ENCODE measurements around the gene CMBL. TPM values are rescaled to one million over a fixed set of nuclear protein-coding genes. Genes with fewer than 3 reads are reported as not detected.
"Not testable (repeated sequence)": the region's sequence is repeated elsewhere in the genome, so short reads cannot be mapped to it uniquely, and the experiment has no call there.

Gene CMBL
- polyA plus RNA-seq, 4 donors: 43.2 to 60.2 (median 46.7) TPM

DNA sequence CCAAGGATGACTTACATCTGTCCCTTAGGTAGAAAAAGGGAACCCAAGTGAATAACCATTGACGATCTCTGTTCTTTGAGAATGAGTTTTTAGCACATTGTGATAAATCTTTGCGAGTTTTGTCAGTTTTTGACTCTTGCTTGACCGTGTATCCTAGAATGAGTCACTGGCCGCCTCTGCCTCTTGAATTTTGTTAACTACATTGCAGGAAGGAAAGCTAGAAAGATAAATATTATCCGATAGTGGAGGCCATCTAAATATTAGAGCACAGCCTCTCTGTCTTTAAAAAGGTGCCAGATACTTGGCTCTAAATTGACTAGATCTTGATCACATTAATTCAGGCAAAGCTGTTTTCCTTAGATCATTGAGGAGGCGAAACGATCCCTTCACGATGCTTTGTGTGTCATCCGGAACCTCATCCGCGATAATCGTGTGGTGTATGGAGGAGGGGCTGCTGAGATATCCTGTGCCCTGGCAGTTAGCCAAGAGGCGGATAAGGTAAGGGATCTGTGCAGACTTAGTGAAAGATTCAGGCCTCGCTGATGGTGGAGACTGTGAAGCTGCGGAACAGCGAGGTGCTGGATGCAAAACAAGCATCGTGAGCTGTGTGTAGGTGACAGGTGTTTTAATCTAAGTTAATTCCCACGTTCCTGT, 45.5 kb downstream of the CMBL start:
- no peak for DNase-seq (ENCODE audit: low read depth in 4 of 4, low spot score in 3 of 4)

DNA sequence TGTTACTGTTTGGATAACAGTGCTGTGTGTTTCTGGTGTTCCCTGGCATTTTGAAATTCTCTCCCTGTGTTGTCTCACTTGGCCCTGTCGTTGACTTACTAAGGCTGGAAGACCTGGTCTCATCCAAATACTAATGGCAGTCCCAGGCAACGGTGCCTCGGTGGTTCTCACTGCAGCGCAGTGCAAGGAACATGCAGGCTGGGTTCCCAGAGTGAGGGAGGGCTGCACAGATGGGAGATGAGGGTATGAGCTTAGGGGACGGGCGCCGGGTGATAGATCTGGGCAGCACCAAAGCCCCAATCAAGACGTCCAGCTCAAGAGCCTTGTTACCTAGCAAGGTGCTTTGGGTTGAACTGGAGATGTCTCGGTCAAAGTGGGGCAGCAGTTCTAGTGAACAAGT, 46.6 kb downstream of the CMBL start:
- DNase-seq (ENCODE audit: low read depth in 4 of 4, low spot score in 3 of 4): no peak

DNA sequence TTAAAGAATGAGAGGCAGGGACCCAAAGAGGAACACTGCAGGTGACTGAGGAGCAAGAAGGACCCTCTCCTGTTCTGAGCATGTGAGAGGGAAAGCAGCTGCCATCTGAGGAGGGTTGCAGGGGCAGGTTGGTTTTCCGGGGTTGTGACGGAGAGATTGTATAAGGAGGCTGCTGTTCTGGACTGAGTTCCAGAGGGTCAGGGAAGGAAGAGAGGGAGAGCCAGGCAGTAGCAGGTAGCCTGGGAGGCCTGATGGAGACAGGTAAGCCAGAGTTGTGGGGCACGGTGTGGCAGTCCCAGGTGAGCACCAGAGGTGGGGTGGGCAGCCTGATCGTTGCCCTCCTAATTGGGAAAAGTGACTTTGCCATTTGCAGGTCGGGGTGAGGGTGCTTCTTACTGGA, 47.8 kb downstream of the CMBL start:
- no peak for DNase-seq (ENCODE audit: low read depth in 4 of 4, low spot score in 3 of 4)

- DNase-seq (ENCODE audit: low read depth in 4 of 4, low spot score in 3 of 4): no peak
Observed at GRCh38 chr5:10257870-10258269, 49.8 kb downstream of the CMBL start.

DNA sequence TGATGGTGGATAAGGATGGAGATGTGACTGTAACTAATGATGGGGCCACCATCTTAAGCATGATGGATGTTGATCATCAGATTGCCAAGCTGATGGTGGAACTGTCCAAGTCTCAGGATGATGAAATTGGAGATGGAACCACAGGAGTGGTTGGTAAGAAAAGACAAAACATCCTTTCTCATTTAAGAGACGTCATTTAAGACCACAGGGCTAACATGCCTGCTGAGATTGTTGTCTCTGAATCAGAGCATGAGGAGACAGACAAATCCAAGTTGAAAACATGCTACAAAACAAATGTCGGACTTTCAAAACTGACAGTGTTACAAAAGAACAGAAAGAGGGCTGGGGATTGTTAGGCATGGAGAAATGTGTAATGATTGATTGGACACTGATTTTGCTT, 53.0 kb downstream of the CMBL start:
- DNase-seq (ENCODE audit: low read depth in 4 of 4, low spot score in 3 of 4): no peak

DNA sequence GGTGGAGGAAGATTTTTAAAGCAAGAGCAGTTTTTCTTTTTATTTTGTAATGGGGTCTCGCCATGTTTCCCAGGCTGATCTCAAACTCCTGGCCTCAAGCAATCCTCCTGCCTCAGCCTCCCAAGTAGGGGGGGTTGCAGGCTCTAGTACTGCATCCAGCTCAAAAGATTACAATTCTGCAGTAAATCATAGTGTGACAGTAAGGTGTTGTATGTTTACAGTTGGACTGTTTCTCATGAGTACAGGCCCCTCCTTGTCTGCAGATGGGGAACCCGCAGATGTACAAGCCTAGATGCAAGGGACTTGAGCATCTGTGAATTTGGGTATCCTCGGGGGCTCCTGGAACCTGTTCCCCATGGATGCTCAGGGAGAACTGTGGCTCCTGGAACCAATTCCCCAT, 54.3 kb downstream of the CMBL start:
- no peak for DNase-seq (ENCODE audit: low read depth in 4 of 4, low spot score in 3 of 4)

DNA sequence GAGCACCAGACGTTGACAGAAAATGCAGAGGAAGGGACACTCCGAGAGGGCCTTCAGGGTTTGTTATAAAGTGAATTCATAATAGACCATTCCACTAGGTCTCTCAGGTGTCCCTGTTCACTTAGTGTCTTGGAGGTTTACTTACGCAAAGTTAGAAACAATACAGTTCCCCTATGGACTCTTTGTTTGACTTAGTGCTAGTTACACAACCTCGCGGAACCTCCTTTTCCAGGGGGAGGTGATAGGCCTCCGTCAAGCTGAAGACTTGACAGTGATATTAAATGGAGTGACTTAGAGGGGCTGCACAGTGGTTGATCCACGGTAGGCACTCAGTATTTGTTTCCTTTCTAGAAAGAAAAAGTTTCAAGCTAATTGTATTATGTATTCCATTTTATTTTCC, 56.3 kb downstream of the CMBL start:
- DNase-seq (ENCODE audit: low read depth in 4 of 4, low spot score in 3 of 4): no peak

GRCh38 chr5:10250806-10251276, 56.9 kb downstream of the CMBL start:
- DNase-seq (ENCODE audit: low read depth in 4 of 4, low spot score in 3 of 4): no peak

DNA sequence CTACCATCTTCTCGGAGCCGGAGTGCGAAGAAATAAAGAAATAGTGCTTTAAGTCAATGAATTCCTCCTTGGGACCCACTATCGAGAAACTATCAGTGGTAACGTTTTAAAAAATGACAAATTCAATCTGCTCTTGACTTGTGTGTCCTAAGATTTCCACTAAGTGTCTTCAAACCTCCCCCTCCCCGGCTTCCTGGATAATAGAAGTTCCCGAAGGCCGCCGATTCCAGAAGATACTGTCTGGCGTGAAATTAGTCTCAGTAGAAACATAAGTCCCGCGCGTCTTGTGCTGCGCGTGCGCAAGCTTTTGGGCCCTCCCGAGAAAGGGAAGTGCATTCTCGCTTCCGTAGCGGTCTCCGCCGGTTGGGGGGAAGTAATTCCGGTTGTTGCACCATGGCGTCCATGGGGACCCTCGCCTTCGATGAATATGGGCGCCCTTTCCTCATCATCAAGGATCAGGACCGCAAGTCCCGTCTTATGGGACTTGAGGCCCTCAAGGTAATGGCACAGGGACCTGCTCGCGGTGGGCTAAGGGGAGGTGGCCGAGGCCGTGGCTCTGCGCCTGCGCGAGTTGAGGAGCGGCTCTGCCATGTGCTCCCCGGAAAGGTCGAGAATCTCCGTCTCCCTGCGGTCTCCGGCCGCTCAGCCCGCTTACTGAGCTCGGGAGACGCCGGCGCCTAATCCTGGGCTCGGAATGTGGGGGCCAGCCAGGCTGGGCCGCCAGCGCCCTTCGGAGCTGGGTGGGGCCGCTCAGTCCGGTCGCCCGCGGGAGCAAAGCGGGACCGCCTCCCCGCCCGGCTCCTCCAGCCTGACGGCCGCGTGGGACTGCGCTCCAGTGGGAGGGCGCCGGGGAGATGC, 57.5 kb downstream of the CMBL start, which contains the start of gene CCT5:
Gene CCT5, plus strand, starts transcription at position 333 of the 858 bp plus-strand sequence. Its CDS starts 61 bp downstream, at position 394.
- peak; percentile 94 to 96 (median 95) for DNase-seq (ENCODE audit: low read depth in 4 of 4, low spot score in 3 of 4)

DNA sequence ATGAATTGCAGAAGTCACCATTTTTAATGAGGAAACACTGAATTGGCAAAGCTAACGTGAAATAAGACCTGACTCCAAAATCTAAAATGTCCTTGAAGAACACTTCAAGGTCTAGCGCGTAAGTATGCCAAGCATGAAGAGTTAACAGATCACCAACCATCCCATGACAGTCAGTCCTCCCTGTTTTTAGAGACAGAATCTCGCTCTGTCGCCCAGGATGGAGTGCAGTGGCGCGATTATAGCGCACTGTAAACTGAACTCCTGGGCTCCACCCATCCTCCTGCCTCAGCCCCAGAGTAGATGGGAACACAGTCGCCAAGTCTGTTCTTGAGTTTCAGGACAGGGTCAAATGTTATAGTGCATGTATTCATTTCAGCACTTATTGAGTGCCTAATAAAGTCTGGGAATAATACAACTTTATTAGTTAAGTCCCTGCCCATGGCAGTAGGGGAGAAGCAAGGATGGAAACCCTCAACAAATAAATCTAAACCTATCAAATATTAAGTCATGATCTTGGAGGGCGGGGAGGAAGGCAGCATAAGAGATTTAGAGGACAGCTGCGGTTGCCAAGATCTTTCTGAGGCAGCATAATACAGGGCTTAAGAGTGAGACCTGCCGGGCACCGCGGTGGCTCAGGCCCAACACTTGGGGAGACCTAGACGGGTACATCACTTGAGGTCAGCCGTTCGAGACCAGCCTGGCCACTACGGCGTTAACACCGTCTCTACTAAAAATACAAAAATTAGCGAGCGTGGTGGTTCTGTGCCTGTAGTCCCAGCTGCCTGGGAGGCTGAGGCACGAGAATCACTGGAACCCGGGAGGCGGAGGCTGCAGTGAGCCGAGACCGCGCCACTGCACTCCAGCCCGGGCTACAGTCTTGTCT, 59.1 kb downstream of the CMBL start:
- no peak for DNase-seq (ENCODE audit: low read depth in 4 of 4, low spot score in 3 of 4)

- DNase-seq (ENCODE audit: low read depth in 4 of 4, low spot score in 3 of 4): not testable (repeated sequence)
Observed at GRCh38 chr5:10247217-10247616, 60.5 kb downstream of the CMBL start.

GRCh38 chr5:10246761-10247160, 60.9 kb downstream of the CMBL start:
- no peak for DNase-seq (ENCODE audit: low read depth in 4 of 4, low spot score in 3 of 4)

DNA sequence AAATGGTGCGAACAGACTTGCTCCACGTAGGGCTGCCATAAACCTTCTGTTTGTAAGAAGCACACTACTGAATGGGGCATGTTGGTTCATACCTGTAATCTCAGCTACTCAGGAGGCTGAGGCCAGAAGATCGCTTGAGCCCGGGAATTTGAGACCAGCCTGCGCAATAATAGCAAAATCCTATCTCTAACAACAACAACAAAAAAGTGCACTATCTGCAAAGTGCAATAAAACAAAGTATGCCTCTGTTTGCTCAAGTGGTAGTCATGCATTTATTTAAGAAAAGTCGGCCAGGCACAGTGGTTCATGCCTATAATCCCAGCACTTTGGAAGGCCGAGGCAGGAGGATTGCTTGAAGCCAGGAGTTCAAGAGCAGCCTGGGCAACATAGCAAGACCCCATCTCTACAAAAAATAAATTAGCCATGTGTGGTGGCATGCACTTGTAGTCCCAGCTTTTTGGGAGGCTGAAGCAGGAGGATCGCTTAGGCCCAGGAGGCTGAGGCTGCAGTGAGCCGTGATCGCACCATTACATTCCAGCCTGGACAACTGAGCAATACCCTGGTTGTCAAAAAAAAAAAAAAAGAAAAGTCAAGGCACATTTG, 63.3 kb downstream of the CMBL start:
- DNase-seq (ENCODE audit: low read depth in 4 of 4, low spot score in 3 of 4): no peak

DNA sequence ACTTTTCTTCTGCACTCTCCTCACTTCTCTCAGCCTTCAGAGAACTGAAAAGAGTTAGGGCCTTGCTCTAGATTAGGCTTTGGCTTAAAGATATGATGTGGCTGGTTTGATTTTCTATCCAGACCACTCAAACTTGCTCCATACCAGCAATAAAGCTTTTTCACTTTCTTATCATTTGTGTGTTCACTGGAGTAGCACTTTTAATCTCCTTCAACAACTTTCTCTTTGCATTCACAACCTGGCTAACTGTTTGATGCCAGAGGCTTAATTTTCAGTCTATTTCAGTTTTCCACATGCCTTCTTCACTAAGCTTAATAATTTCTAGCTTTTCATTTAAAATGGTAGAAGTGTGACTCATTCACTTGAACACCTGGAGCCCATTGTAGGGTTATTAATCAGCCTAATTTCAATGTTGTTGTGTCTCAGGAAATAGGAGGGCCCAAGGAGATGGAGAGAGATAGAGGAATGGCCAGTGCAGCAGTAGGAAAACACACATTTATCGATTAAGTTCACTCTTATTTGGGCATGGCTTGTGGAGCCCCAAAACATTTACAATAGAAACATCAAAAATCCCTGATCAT, 64.0 kb downstream of the CMBL start:
- DNase-seq (ENCODE audit: low read depth in 4 of 4, low spot score in 3 of 4): no peak

- no peak for DNase-seq (ENCODE audit: low read depth in 4 of 4, low spot score in 3 of 4)
Observed at GRCh38 chr5:10235350-10235749, 72.4 kb downstream of the CMBL start.

DNA sequence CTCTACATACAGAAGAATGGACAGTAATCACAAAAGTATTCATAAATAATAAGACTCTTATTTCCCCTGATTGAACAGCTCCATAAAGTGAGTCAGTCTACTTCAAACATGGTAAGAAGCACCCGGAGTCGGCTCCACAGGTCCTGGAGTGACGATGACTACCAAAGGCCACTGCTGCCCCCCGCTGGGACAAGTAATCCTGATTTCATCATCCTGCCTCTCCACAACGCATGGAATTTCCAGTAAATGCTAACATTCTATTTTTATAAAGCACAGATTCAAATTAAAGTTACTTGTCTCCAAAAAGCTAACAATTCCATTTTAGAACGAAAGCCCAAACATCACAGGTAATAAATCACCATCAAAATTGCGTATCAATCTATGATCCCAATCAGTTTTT, 74.2 kb downstream of the CMBL start:
- DNase-seq (ENCODE audit: low read depth in 4 of 4, low spot score in 3 of 4): no peak

- no peak for DNase-seq (ENCODE audit: low read depth in 4 of 4, low spot score in 3 of 4)
Observed at GRCh38 chr5:10233011-10233410, 74.7 kb downstream of the CMBL start.

DNA sequence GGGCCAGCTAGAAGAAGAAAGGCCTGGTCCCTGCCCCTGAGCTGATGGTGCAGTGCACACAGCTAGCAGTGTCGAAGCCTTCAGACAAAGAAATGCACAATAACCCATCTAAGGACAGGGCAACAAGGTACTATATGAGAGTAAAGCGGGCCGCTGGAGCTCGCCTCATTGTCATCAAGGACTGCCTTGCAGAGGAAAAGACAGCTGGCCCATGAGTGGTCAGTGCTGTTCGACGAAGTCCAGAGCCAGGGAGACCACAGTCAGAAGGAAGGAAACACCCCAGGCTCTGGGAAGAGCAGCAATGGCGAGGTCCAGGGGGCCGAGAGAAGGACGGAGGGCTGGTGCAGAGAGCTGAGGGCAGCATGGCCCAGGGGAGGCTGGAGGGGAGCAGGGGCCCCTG, 75.3 kb downstream of the CMBL start:
- no peak for DNase-seq (ENCODE audit: low read depth in 4 of 4, low spot score in 3 of 4)

- DNase-seq (ENCODE audit: low read depth in 4 of 4, low spot score in 3 of 4): no peak
Observed at GRCh38 chr5:10229306-10230048, 78.2 kb downstream of the CMBL start.

Measured in right renal pelvis (tissue), 4 donors.